Measurements from ENCODE around the gene JSRP1.

GRCh38 chr19:2276429-2276986, 20.3 kb upstream of the JSRP1 start:
- no peak for TF ChIP-seq CBX5 (IDR thresholded peaks at IDR 0.05; ENCODE audit: low read depth, low read length)
- TF ChIP-seq HDAC2 (IDR thresholded peaks at IDR 0.05; ENCODE audit: borderline replicate concordance in 1 of 2, low read depth in 2 of 2, low read length in 2 of 2), result no peak
- no peak for TF ChIP-seq EZH2 (IDR thresholded peaks at IDR 0.05; ENCODE audit: low read depth, low read length, severe bottlenecking)
- no peak for TF ChIP-seq MAX (IDR thresholded peaks at IDR 0.05)
- TF ChIP-seq POLR2AphosphoS5 (IDR thresholded peaks at IDR 0.05; ENCODE audit: low read depth, low read length), result no peak
- TF ChIP-seq MAFK (IDR thresholded peaks at IDR 0.05; ENCODE audit: low read depth, low read length), result no peak
- no peak for TF ChIP-seq JUN (IDR thresholded peaks at IDR 0.05; ENCODE audit: low read depth, low read length)
- TF ChIP-seq ATF3 (IDR thresholded peaks at IDR 0.05; ENCODE audit: insufficient read depth, low read depth, low read length), result no peak
- TF ChIP-seq CTCF (IDR thresholded peaks at IDR 0.05; ENCODE audit: control extremely low read depth in 1 of 3, insufficient read depth in 1 of 3, low read depth in 1 of 3, low read length in 3 of 3), result no peak
- no peak for TF ChIP-seq POLR2A (IDR thresholded peaks at IDR 0.05; ENCODE audit: control extremely low read depth in 1 of 2, low read depth in 2 of 2, low read length in 2 of 2)
- no peak for TF ChIP-seq RFX5 (IDR thresholded peaks at IDR 0.05; ENCODE audit: borderline replicate concordance, low read depth, low read length)
